Tibial artery (tissue), 4 donors: Measurements from ENCODE around the gene SGCA.

Experiments used
- DNase-seq, 2 donors: peaks; one replicate each; pipeline ENCODE4 v3.0.0-alpha.2; 2019
- H3K27ac ChIP-seq, 2 donors: fragments of 200-600 bp; sonication (generic) in 1 of 2; 1 replicate in 1 of 2; 2 replicates in 1 of 2; pipeline ENCODE4 v1.5.1; 2018 to 2019; ENCODE audit warnings: mild to moderate bottlenecking in 1 of 2
- H3K27me3 ChIP-seq, 2 donors: fragments of 200-600 bp; sonication (generic) in 1 of 2; one replicate each; pipeline versions ENCODE4 v1.5.1 to v1.6.0; 2016 to 2019
- H3K36me3 ChIP-seq, 3 donors: fragments of 200-600 bp; sonication (generic) in 2 of 3; one replicate each; pipeline ENCODE4 v1.5.1; 2016 to 2019; ENCODE audit warnings: mild to moderate bottlenecking in 2 of 3
- H3K4me1 ChIP-seq, 4 donors: fragments of 200-600 bp; sonication (generic) in 2 of 4; 1 replicate in 3 of 4; 2 replicates in 1 of 4; pipeline ENCODE4 v1.5.1; 2016 to 2019
- H3K4me3 ChIP-seq, 2 donors: fragments of 200-600 bp; sonication (generic) in 1 of 2; 1 replicate in 1 of 2; 2 replicates in 1 of 2; pipeline ENCODE4 v1.5.1; 2018 to 2019; ENCODE audit warnings: mild to moderate bottlenecking in 2 of 2
- H3K9me3 ChIP-seq, 3 donors: fragments of 200-600 bp; sonication (generic) in 1 of 3; one replicate each; pipeline ENCODE4 v1.5.1; 2016 to 2019
- intact Hi-C: fragments of 100-400 bp; cut with DNase I; formaldehyde crosslinking; loops from one replicate; pipeline ENCODE4 v1.15.0; 2023; ENCODE audit warnings: low total_unique reads
- TF ChIP-seq, protein P1 (sequence below), 2 experiments: fragments of 200-600 bp in 1 of 2; fragments of 450-650 bp in 1 of 2; IDR thresholded peaks; one replicate each; pipeline ENCODE4 v1.5.1; 2017 to 2019; ENCODE audit warnings: antibody characterized with exemption in 2 of 2, mild to moderate bottlenecking in 1 of 2, moderate library complexity in 1 of 2

SGCA gene

DNA sequence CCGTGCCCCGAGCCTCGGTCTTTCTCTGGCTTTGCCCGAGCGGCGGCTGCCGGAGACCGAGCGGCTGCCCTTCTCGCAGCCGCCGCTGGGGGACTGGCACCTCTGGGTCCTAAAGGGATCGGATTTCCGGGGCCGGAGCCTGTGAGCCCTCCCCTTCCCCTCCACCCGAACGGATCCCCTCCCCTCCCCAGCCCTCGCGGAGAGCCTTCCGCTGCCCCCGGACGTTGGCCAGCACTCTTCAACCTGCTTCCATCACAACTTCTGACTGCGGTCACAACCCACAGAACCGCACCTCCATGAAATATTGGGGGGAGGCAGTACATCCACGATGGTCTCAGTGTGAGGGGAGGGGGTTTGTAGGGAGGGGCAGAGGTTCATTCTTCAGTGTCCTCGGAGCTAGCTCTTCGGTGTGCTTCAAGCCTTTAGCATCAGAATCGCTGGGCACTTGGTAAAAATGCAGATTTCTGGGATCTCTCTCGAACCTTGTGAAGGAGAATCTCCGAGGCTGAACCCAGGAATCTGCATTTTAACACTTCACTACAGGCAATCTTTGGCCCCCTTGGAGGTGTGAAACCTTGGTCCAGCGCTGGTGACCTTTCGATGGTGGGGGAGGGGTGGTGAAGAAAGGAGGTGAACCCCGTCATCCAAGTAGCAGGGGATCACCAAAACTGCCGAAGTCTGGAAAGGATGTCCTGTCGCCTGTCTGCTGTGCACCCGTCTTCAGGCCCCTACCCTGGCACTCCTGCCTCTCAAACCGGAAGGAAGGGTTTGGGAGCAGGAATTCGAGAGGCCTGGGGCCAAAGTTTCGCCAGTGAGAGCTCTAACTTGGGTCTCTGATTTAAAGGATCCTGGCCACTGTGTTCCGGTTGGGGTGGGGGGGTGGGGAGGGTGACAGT is 14.5 kb upstream of the SGCA start:
- Histone ChIP-seq H3K4me1 (peaks cover 0 to 80% (median 64%) of the 10 kb centered on the region in 4 donors), H3K27ac (peak overlapping the region; percentile 91 to 93), H3K4me3 (peak overlapping the region; percentile 74 to 84), H3K9me3 (no peaks in the 10 kb centered on the region), H3K27me3 (no peaks in the 10 kb centered on the region), H3K36me3 (no peaks in the 10 kb centered on the region)
- DNase-seq, result peak; percentile 91 to 95
- intact Hi-C loops, result no loop called here
- TF ChIP-seq, protein P1, sequence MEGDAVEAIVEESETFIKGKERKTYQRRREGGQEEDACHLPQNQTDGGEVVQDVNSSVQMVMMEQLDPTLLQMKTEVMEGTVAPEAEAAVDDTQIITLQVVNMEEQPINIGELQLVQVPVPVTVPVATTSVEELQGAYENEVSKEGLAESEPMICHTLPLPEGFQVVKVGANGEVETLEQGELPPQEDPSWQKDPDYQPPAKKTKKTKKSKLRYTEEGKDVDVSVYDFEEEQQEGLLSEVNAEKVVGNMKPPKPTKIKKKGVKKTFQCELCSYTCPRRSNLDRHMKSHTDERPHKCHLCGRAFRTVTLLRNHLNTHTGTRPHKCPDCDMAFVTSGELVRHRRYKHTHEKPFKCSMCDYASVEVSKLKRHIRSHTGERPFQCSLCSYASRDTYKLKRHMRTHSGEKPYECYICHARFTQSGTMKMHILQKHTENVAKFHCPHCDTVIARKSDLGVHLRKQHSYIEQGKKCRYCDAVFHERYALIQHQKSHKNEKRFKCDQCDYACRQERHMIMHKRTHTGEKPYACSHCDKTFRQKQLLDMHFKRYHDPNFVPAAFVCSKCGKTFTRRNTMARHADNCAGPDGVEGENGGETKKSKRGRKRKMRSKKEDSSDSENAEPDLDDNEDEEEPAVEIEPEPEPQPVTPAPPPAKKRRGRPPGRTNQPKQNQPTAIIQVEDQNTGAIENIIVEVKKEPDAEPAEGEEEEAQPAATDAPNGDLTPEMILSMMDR (IDR thresholded peaks at IDR 0.05), result peak; percentile 67 to 81

DNA sequence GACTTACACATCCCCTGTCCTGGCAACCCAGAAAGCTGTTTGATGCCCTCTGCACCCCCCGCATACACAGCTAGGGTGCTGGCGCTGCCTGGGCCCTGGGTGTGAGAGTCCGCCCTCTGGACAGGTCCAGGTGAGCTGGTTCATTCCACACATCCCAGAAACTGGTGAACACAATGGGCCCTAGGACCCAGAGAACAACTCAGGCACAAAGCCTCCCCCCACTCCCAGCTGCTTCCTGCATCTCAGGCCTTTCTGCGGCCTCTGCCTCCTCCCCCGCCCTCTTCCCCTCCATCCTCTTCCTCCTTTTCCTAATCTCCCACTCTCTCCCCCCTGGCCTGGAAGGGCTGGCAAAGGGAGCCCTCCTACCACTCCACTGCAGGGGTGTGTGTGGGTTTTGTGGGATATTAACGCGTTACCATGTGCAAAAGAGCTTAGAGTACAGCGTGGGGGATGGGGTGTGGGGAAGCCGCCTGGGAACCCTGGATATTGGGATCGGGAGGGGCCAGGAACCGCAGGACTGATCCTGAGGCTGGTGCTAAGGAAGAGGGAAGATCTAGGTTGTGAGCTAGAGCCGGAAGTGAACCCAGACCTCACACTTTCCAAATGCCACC is 13.8 kb upstream of the SGCA start:
- intact Hi-C loops, result no loop called here
- H3K36me3 ChIP-seq, result no peaks in the 10 kb centered on the region
- TF ChIP-seq, protein P1 (IDR thresholded peaks at IDR 0.05), result peak in 1 of 2 experiments; percentile 25
- H3K27ac ChIP-seq, result peak overlapping the region; percentile 91 to 93
- peak; percentile 89 to 92 for DNase-seq
- H3K9me3 ChIP-seq, result no peaks in the 10 kb centered on the region
- H3K27me3 ChIP-seq, result no peaks in the 10 kb centered on the region
- H3K4me1 ChIP-seq, result peaks cover 0 to 73% (median 58%) of the 10 kb centered on the region in 4 donors
- peak overlapping the region; percentile 74 to 84 for H3K4me3 ChIP-seq

DNA sequence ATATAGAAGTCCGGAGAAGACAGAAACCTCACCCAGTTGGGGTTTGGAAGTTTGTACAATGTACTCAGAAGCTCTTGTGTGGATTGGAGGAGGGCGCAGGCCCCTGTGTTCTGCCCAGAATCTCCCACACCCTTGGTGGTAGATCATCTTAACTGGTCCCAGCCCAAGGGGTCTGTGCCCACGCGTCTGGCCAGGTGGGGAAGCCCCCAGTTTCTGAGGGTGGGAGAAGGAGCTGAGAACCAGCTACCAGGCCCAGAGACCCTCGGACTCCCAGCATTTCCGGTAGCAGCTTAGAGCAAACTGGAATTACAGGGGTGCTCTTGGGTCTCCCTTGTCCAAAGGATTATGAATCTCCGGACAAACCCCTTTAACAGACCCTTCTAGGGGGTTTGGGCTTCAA is 13.1 kb upstream of the SGCA start:
- no peaks in the 10 kb centered on the region for H3K9me3 ChIP-seq
- TF ChIP-seq, protein P1 (IDR thresholded peaks at IDR 0.05), result no peak
- peak overlapping the region; percentile 91 to 93 for H3K27ac ChIP-seq
- H3K4me1 ChIP-seq, result peaks cover 0 to 66% (median 51%) of the 10 kb centered on the region in 4 donors
- H3K27me3 ChIP-seq, result no peaks in the 10 kb centered on the region
- intact Hi-C loops, result no loop called here
- no peaks in the 10 kb centered on the region for H3K36me3 ChIP-seq
- DNase-seq, result no peak
- peak overlapping the region; percentile 74 to 84 for H3K4me3 ChIP-seq

DNA sequence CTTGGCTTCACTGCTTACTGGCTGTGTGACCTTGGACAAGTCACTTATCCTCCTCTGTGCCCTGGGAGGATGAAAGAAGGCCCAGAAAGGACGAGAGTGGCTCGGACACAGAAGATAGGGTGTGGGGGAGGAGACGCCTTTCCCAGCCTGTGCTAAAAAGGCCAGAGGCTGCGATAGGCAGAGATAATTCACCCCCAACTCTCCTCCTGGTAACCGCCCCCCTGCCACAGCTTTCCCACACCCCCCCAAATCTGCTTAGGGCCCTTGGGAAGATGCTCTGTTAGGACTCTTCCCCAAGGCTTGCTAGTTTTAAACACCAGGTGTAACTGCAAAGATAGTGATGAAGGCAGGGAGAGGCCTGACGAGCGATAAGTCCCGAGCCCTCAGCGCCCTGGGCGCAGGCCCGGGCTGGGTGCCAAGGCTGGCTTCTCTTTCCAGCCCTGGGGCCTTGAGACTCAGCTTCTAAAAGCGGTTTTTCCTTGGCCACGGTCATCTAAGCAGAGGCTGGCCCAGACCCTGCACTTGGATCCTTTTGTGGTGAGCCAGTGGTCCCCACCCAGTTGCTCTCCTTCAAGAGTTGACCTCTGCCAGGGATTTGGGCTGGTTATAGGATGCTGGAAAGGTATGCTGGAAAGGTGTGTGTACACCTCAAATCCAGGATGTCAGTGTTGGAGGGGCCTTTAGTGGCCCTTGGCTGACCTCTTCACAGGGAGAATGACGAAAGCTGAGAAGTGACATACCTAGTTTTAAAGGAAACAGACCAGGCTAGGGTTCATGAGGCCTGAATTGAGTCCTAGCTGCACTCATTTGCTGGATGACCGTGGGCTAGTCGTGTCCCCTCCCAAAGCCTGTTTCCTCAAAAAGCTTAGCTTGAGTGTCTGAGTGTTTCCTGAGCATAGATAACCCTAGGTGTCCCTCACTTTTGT is 11.9 kb upstream of the SGCA start:
- intact Hi-C loops, result no loop called here
- Histone ChIP-seq H3K27ac (peak overlapping the region; percentile 91 to 93), H3K36me3 (no peaks in the 10 kb centered on the region)

DNA sequence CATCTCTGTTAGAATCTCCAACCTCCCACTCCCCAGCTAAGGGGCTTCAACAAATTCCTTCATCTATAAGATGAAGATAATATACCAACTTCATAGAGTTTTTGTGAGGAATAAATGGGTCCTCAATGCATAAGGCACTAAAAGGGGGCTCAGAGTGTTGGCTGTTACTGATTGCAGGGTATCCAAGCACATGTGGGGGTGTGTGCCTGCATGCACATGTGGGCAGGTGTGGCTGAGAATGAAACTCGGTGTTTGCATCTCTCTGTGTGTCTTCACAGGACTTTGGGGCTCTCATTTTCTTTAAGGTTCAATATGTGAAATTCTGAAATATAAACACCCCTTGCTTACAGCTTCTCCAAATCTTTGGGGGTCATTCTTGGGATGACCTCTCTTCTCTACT is 11.2 kb upstream of the SGCA start:
- TF ChIP-seq, protein P1 (IDR thresholded peaks at IDR 0.05), result no peak
- H3K27me3 ChIP-seq, result no peaks in the 10 kb centered on the region
- peak overlapping the region; percentile 91 to 93 for H3K27ac ChIP-seq
- H3K9me3 ChIP-seq, result no peaks in the 10 kb centered on the region
- no peak for DNase-seq
- intact Hi-C loops, result no loop called here
- no peak overlapping the region for H3K4me3 ChIP-seq
- peaks cover 0 to 52% (median 43%) of the 10 kb centered on the region in 4 donors for H3K4me1 ChIP-seq
- no peaks in the 10 kb centered on the region for H3K36me3 ChIP-seq

More for the DNA sequence above, 11.9 kb upstream of the SGCA start:
- no peak overlapping the region for H3K4me3 ChIP-seq
- TF ChIP-seq, protein P1 (IDR thresholded peaks at IDR 0.05), result no peak
- H3K4me1 ChIP-seq, result peaks cover 0 to 57% (median 43%) of the 10 kb centered on the region in 4 donors
- DNase-seq, result peak; percentile 69 to 86
- H3K9me3 ChIP-seq, result no peaks in the 10 kb centered on the region
- H3K27me3 ChIP-seq, result no peaks in the 10 kb centered on the region
